Measurements from ENCODE around the gene DYNLL2. TPM values are rescaled to one million over a fixed set of nuclear protein-coding genes. Genes with fewer than 3 reads are reported as not detected.

DYNLL2 gene
- total RNA-seq, 1 donor from 2014 or later = 18.8 TPM

DNA sequence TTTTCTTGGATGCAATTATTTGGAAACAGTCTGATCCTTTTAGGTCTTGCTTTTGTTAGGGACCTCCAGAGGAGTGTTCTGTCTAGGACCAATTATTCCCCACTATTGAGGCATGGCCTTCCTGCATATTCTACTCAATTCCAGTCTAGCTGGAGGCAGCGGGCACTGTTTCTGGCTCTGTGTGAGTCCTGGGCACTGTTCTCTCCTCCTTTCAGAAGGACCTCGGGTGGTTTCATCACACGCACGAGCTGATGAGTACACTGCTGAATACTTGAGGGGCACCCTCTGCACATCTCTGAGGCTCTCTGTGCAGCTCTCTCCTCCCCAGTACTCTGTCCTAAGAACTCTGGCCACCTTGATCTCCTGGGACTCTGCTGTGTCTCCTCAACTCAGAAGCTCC is 30.7 kb downstream of the DYNLL2 start:
- Mint-ChIP-seq H3K27ac (ENCODE audit: unreplicated experiment) (no peak overlapping the region), H3K9me3 (ENCODE audit: unreplicated experiment) (no peaks in the 10 kb centered on the region), H3K27me3 (ENCODE audit: unreplicated experiment) (peaks cover 31% of the 10 kb centered on the region), H3K36me3 (ENCODE audit: unreplicated experiment) (no peaks in the 10 kb centered on the region), H3K4me3 (ENCODE audit: unreplicated experiment) (no peak overlapping the region), H3K4me1 (ENCODE audit: unreplicated experiment) (no peaks in the 10 kb centered on the region)
- TF ChIP-seq, protein P1, sequence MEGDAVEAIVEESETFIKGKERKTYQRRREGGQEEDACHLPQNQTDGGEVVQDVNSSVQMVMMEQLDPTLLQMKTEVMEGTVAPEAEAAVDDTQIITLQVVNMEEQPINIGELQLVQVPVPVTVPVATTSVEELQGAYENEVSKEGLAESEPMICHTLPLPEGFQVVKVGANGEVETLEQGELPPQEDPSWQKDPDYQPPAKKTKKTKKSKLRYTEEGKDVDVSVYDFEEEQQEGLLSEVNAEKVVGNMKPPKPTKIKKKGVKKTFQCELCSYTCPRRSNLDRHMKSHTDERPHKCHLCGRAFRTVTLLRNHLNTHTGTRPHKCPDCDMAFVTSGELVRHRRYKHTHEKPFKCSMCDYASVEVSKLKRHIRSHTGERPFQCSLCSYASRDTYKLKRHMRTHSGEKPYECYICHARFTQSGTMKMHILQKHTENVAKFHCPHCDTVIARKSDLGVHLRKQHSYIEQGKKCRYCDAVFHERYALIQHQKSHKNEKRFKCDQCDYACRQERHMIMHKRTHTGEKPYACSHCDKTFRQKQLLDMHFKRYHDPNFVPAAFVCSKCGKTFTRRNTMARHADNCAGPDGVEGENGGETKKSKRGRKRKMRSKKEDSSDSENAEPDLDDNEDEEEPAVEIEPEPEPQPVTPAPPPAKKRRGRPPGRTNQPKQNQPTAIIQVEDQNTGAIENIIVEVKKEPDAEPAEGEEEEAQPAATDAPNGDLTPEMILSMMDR (IDR thresholded peaks at IDR 0.05) = no peak
- no peak for DNase-seq (ENCODE audit: extremely low spot score, unreplicated experiment)

DNA sequence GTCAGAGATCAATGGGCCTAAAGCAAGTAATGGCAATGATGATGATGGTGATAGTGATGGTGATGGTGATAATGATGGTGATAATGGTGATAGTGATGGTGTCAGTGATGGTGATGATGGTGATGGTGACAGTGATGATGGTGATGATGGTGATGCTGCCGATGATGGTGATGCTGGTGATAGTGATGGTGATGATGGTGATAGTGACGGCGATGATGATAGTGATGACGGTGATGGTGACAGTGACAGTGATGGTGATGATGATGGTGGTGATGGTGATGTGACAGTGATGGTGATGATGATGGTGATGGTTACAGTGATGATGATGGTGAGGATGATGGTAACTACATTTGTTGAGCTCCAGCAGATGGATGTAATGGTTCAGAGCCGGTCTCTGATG is 34.2 kb downstream of the DYNLL2 start:
- Mint-ChIP-seq H3K4me3 (ENCODE audit: unreplicated experiment) (no peak overlapping the region), H3K9me3 (ENCODE audit: unreplicated experiment) (no peaks in the 10 kb centered on the region), H3K36me3 (ENCODE audit: unreplicated experiment) (no peaks in the 10 kb centered on the region), H3K27ac (ENCODE audit: unreplicated experiment) (no peak overlapping the region), H3K27me3 (ENCODE audit: unreplicated experiment) (peaks cover 29% of the 10 kb centered on the region), H3K4me1 (ENCODE audit: unreplicated experiment) (no peaks in the 10 kb centered on the region)
- DNase-seq (ENCODE audit: extremely low spot score, unreplicated experiment) = no peak
- TF ChIP-seq, protein P1 (IDR thresholded peaks at IDR 0.05) = no peak

DNA sequence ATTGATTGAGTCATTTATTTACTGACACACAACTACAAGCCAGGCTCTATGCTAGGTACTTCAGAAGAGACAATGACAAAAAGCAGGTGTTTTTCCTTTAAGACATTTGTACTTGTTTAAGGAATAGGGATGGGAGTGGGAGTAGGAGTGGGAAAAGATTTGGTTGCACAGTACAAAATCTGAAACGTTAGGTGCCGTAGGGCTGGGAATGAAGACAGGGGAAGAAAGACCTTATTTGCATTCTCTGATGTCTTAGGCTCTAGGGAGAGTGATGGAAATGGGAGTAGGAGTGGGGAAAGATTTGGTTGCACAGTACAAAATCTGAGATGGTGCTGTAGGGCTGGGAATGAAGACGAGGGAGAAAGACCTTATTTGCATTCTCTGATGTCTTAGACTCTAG is 36.3 kb downstream of the DYNLL2 start:
- Mint-ChIP-seq H3K27me3 (ENCODE audit: unreplicated experiment) (peaks cover 22% of the 10 kb centered on the region), H3K9me3 (ENCODE audit: unreplicated experiment) (no peaks in the 10 kb centered on the region), H3K4me3 (ENCODE audit: unreplicated experiment) (no peak overlapping the region), H3K36me3 (ENCODE audit: unreplicated experiment) (no peaks in the 10 kb centered on the region), H3K4me1 (ENCODE audit: unreplicated experiment) (no peaks in the 10 kb centered on the region), H3K27ac (ENCODE audit: unreplicated experiment) (no peak overlapping the region)
- no peak for DNase-seq (ENCODE audit: extremely low spot score, unreplicated experiment)
- TF ChIP-seq, protein P1 (IDR thresholded peaks at IDR 0.05) = no peak

DNA sequence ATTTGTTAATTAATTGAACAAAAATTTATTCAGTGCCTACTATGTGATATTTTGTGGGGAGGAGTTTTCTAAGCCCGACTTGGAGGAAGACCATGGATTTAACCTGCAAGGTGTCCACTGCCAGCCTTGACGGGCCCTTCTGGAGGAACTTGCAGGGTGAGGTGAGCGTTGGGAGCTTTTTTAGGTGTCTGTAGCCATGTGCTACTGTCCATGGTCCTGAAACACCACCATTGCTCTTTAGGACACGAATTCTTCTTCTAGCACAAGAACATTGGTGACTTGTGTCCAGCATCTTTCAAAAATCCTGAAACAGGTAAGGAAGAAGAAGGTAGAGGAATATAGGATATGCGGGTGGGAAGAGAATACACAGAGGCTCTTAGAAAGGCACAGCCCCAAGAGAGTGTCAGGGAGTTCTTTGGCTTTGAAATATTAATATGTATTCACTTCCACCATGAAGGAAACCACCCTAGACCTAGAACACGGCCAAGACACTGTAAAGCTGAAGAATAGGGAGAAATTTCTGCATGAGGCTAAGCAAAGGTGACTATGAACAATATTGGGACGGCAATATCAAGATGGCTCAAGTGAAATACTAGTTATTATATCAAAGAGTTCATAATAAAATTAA is 37.1 kb downstream of the DYNLL2 start:
- Mint-ChIP-seq H3K9me3 (ENCODE audit: unreplicated experiment) (no peaks in the 10 kb centered on the region), H3K27me3 (ENCODE audit: unreplicated experiment) (peaks cover 21% of the 10 kb centered on the region), H3K36me3 (ENCODE audit: unreplicated experiment) (no peaks in the 10 kb centered on the region), H3K4me3 (ENCODE audit: unreplicated experiment) (no peak overlapping the region), H3K4me1 (ENCODE audit: unreplicated experiment) (no peaks in the 10 kb centered on the region), H3K27ac (ENCODE audit: unreplicated experiment) (no peak overlapping the region)
- TF ChIP-seq, protein P1 (IDR thresholded peaks at IDR 0.05) = no peak
- no peak for DNase-seq (ENCODE audit: extremely low spot score, unreplicated experiment)

DNA sequence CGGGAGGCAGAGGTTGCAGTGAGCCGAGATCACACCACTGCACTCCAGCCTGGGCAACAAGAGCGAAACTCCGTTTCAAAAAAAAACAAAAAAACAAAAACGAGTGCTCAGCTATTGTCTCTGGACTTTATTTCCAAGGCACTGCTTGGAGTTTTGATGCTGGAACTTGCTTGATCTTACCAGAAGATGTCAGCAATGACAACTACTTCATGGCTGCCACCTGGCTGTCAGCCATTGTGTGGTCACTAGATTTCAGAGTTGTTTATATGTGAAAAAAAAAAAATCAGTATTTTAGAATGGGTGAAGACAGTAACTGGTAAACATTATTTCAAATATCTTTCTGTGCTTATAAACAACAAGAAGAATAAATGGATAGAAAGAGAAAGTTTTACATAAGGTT is 38.7 kb downstream of the DYNLL2 start:
- Mint-ChIP-seq H3K27me3 (ENCODE audit: unreplicated experiment) (peaks cover 29% of the 10 kb centered on the region), H3K4me3 (ENCODE audit: unreplicated experiment) (no peak overlapping the region), H3K4me1 (ENCODE audit: unreplicated experiment) (no peaks in the 10 kb centered on the region), H3K27ac (ENCODE audit: unreplicated experiment) (no peak overlapping the region), H3K36me3 (ENCODE audit: unreplicated experiment) (no peaks in the 10 kb centered on the region), H3K9me3 (ENCODE audit: unreplicated experiment) (no peaks in the 10 kb centered on the region)
- TF ChIP-seq, protein P1 (IDR thresholded peaks at IDR 0.05) = peak; percentile 23
- no peak for DNase-seq (ENCODE audit: extremely low spot score, unreplicated experiment)

All from osteocyte (in vitro differentiated cells).